Posterior vena cava (tissue), 2 donors: Measurements from ENCODE around the gene CFAP68. TPM values are rescaled to one million over a fixed set of nuclear protein-coding genes. Genes with fewer than 3 reads are reported as not detected.
"Not testable (repeated sequence)": the region's sequence is repeated elsewhere in the genome, so short reads cannot be mapped to it uniquely, and the experiment has no call there.

ENCODE experiments used
- DNase-seq: peaks from one replicate; pipeline ENCODE4 v3.0.0-alpha.2; 2020; ENCODE audit warnings: low spot score
- intact Hi-C, 2 donors: fragments of 100-400 bp; cut with DNase I; formaldehyde crosslinking; loops; one replicate each; pipeline versions ENCODE4 v1.14.1 to v1.14.2; 2022 to 2023
- total RNA-seq, 2 donors: library from RNA; stranded (reverse); fragmentation: NEBNext Ultra II Directional; extraction: Animal tissue kit (Norgen Biotek cat#: 25700); gene quantifications; one replicate each; pipeline ENCODE4 v1.2.1, GENCODE V29; 2021
- donor health status: DM: yes; HTN: yes; CAD: no.
- donor health status: DM: yes; HTN: yes; CAD: no.

CFAP68 gene
- total RNA-seq, 2 donors from 2014 or later, result 9.0 to 9.2 TPM

DNA sequence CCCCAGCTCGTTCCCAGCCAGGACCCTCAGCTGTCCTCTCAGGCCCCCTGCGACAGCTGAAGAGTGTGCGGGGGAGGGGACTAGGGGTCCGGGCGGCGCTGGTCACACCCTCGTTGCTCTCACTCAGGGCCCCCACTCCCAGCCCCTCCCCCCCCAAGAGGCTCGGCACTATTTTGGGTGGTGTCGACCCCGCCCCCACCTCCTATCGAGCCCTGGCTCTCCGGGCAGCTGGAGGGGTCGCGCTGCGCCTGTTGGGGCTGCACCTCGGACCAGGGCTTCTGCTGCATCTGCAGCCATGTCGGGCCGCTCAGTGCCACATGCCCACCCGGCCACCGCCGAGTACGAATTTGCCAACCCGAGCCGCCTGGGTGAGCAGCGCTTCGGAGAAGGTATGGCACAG, 33.2 kb downstream of the CFAP68 start, which contains the start of gene HSPB2:
Gene HSPB2, plus strand, starts transcription at position 200 of the 400 bp plus-strand sequence. Its CDS starts 96 bp downstream, at position 296.
- DNase-seq, result no peak
- intact Hi-C loops, result loop anchor here in 1 of 2 donors (5.0 kb wide), 1 partner anchor 35 kb away; the partner anchor contains the start of genes CFAP68 and FDXACB1

DNA sequence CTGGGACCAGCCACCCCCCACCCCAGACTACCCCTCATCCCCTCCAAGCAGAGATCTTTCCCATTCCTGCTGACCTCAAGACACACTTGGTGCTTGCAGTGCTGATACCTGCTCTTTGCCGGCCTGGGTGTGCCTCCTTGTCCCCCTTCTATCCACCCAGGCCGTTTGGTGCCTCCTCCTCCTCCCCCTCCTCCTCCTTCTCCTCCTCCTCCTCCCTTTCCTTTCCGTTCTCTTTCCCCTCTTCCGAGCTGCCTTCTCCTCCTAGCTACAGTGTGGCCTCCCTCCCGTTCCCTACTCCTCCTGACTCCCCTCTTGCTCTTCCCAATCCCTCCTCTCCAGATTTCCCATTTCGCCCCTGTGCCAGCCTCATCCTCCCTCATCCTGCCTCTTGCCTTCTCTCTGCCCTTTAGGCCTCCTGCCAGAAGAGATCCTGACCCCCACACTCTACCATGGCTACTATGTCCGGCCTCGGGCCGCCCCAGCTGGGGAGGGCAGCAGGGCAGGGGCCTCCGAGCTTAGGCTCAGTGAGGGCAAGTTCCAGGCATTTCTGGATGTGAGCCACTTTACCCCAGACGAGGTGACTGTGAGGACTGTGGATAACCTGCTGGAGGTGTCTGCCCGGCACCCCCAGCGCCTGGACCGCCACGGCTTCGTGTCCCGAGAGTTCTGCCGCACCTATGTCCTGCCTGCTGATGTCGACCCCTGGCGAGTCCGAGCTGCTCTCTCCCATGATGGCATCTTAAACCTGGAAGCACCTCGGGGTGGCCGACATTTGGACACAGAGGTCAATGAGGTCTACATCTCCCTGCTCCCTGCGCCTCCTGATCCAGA, 33.9 kb downstream of the CFAP68 start:
- intact Hi-C loops, result loop anchor here in 1 of 2 donors (5.0 kb wide), 1 partner anchor 36 kb away; the partner anchor contains the start of genes CFAP68 and FDXACB1
- DNase-seq, result no peak

DNA sequence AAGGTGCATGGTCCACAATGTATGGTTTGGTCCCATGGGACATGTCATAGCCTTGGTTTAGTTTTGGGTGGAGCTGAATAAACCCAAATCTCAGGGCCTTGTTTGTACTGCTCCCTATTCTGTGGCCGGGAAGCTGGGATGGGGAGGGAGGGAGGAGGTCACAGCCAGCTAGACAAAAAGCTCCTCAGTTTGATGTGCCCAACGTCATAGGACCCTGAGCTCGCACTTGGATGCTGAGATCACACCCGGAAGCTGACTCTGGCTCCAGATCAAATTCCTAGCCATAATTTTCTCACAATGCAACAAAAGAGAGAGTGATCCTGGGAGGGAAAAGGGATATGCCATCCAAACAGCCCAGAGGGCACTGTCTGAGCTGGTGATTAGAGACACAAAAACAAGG, 34.7 kb downstream of the CFAP68 start:
- DNase-seq, result no peak
- intact Hi-C loops, result loop anchor here in 1 of 2 donors (5.0 kb wide), 1 partner anchor 37 kb away; the partner anchor contains the start of genes CFAP68 and FDXACB1

DNA sequence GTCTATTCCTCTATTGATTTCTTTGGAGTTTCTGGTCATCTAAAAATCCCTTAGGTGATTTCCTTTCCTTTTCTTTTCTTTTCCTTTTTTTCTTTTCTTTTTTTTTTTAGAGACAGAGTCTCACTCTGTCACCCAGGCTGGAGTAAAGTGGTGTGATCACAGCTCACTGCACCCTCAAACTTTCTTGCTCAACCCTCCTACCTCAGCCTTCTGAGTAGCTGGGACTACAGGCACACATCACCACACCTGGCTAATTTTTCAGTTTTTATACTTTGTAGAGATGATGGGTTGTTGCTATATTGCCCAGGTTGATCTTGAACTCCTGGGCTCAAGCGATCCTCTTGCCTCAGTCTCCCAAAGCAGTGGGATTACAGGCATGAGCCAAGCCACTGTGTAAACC, 37.4 kb downstream of the CFAP68 start:
- DNase-seq, result no peak
- intact Hi-C loops, result no loop called here

DNA sequence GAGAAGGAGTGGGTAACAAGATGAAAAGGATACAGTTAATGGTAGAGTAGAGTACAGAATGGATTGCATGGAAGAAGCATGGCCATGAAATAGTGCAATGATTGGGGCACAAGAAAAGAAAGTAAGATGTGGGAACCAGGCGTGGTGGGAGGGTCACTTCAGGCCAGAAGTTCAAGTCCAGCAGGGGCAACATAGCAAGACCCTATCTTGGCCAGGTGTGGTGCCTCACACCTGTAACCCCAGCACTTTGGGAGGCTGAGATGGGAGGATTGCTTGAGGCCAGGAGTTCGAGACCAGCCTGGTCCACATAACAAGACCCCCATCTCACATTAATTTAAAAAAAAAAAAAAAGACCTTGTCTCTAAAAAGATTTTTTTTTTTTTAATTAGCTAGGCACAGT, 38.0 kb downstream of the CFAP68 start:
- intact Hi-C loops, result no loop called here
- DNase-seq, result no peak

DNA sequence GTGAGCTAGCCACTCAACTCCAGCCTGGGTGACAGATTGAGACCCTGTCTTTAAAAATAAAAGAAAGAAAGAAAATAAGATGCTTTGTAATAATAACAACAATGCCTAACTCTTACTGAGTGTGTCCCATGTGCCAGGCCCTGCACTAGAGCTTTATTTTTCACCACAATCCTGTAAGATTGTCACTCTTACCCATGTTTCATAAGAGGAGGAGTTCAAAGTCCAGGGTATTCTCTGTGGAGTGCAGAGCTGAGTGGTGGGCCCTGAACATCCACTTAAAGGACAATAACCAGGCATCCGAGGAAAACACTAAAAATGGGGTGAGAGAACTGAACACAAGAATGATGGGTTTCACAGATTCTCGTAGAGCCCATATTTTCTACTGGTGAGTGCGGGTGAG, 38.4 kb downstream of the CFAP68 start:
- intact Hi-C loops, result no loop called here
- DNase-seq, result no peak

DNA sequence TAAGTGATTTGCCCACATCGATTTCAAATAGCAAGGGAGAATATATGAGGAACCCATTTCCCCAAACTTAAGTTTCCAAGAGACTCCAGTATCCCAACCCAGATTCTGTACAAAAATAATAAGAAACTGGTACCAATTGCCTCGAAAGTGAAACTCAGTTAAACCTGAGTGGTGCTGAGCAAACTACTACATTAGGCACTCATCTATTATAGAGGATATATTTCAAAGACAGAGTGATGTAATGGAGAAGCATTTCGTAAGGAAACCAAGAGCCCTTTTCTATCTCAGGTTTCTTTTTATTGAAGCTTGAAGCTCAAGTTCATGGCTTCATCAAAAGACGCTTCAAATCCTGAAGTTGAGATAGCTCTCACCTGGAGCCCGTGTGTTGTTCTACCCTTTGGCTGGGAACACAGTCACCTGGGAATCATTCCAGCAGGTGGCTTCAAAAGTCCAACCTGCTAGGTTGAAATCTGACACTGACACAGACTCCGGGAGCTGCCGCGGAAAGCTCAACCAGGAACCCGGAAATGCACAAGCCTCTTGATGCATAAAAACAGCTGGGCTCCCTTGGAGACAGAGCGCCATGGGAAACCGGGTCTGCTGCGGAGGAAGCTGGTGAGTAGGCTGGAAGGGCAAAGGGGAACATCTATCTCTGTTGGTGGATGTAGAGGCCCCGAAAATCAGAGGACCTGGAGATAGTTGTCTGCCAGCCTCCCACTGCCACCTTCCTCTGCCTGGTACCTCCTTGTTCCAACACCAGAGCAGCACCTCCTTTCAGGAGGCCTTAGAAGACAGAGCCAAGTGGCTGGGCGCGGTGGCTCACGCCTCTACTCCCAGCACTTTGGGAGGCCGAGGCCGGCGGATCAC, 39.3 kb downstream of the CFAP68 start, which contains the start of gene C11orf52:
Gene C11orf52, plus strand, starts transcription at position 524 of the 867 bp plus-strand sequence. Its CDS starts 60 bp downstream, at position 584.
- intact Hi-C loops, result no loop called here
- DNase-seq, result no peak

DNA sequence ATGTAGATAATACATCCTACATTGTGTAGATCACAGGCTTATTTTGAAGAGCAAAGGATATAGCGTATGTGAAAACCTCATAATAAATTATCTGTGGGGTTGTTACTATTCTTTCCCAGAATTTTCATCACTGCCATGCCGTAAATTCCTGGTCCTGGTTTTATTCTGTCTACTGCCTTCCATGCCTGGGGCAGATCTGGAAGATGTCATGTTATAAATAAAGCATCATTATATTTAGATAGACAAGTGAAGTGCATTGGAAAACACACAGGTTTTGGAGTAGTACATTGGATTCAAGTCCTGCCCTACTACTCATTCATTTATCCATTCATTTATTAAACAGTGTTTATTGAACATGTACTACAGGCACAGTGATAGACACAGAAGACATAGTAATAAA, 41.6 kb downstream of the CFAP68 start:
- intact Hi-C loops, result no loop called here
- DNase-seq, result no peak

DNA sequence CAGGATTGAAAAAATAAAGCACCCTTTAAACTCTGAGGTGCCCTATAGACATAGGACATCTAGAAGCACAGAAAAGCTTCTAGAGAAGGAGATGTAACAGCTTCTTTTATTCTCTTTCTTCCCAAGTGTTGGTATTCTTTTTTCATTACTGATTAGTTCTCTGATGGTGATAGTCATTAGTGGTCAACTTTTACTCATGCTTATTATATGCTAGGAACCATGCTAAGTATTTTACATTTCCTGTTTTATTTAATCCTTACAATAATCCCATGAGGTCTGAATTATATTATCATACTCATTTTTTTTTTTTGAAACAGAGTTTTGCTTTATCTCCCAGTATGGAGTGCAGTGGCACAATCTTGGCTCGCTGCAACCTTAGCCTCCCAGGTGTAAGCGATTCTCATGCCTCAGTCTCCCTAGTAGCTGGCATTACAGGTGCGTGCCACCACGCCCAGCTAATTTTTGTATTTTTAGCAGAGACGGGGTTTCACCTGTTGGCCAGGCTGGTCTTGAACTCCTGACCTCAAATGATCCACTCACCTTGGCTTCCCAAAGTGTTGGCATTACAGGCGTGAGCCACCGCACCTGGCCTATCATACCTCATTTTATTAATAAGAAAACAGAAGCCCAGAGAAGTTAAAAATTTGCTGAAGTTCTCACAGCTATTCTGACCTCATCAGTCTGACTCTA, 42.3 kb downstream of the CFAP68 start:
- no peak for DNase-seq
- intact Hi-C loops, result no loop called here

DNA sequence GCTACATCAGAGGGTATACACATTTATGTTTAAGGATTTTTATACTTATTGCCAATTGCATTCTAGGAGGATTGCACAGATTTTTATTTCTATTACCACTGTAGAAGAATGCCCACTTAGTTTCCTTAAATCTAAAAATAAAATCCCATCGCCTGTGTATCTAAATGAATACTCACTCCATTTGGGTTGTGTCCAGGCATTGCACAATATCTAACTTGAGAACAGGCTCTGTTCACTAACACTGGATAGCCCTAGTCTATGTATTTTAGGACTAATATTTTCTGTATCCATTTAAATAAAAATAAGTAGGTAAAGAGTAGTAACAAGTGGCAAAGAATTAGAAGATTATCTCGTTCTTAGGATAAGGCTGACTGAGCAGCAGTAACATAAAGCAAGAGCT, 43.5 kb downstream of the CFAP68 start:
- no peak for DNase-seq
- intact Hi-C loops, result no loop called here

DNA sequence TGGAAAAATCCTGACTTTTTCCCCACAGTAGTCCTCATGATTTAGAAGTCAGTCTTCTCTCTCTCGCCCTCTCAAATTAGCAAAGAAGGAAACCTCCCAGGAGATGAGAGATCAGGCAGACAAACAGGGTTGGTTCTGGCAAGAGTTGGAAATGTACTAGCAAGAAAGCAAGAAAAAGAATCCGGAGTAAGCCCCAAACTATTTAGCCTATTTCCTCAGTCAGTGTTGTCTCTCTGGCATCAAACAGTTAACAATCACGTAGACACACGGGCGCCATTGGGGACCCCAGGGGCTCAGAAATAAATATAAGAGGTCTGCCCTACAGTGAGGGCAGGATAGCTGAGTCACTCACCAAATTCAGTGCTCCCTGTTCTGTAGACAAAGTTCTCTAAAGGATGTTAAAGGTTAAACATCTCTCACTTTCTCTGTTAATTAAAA, 44.0 kb downstream of the CFAP68 start:
- no peak for DNase-seq
- intact Hi-C loops, result no loop called here

DNA sequence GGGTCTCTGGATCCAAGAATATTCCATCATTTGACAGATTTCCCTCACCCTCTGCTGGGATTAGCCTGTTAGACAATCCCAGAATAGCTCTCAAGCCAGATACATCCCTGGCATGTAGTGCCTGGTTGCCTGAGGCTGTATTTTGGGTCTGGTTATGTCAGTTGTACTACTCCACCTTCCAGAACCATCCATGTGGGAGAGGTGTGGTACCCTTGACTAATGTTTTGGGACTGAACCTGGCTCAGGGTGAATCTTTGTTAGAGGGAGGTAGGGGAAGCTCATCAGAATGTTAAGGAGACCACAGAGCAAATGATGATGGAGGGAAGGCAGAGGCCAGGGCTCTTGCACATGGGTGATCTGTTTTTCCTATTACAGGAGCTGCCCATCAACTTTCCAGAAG, 44.6 kb downstream of the CFAP68 start:
- DNase-seq, result no peak
- intact Hi-C loops, result no loop called here

DNA sequence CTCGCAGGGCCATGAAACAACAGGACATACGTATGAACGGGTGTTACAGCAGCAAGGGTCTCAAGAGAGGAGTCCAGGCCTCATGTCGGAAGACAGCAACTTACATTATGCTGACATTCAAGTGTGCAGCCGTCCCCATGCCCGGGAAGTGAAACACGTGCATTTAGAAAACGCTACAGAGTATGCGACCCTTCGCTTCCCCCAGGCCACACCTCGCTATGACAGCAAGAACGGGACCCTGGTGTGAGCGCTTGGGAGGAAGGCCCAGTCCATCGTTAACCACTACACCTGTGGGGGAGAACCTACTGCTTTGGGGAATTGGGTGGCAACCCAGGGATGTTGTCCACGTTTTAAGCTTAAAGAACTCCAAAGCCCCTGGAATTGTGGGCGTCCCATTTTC, 46.6 kb downstream of the CFAP68 start:
- no peak for DNase-seq
- intact Hi-C loops, result no loop called here

DNA sequence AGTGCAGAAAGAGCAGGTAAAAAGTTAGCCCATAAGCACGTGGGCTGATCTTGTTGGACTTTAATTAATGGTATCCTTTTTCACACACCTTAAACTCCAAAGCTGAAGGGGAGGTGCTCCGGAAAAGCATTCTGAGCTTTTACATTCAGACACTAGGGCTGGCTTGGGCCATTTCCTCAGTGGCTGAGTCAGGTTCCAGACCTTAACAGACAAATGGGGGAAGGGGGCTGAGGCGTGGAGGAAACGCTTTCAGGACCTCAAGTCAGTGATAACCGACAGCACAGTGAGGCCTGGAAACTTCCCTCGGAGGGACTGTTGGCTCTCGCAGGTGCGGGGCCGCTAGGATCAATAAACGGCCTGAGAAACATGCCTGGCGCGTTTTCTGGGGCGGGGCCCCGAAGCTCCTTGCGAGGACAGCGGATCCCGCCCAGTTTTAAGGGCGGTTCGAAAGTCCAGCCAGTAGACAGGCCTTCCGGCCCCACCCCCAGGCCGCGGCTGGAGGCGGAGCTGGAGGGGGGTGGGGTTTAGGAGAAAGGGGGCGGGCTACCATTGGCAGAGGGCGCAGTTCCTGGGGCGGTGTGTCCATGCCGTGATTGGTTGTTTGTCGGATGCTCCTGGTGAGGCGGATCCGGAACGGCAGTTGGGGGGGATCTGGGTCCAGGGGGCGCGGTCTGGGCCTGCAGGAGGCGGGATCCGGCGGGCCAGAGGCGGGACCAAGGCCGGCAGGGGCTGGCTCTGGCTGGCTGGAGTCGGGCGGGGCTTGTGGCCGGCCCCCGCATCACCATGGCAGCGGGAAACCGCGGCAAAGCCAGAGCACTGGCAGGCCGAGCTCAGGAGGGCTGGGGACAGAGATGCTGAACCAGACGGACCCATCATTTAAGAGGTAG, 47.4 kb downstream of the CFAP68 start:
- peak; percentile 99 for DNase-seq
- intact Hi-C loops, result no loop called here

DNA sequence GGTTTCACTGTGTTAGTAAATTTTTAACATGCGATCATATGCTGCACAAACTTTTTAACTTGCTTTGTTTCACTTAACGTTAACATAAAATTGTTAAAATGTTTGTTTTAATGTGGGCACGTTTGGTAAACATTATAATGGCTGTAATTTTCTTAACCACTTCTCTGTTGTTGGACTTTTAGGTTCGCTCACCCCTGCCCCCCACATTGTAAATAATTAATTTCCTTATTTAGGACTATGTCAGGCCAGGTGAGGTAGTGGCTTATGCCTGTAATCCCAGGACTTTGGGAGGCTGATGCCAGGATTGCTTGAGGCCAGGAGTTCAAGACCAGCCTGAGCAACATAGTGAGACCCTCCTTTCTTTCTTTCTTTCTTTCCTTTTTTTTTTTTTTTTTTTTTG, 51.1 kb downstream of the CFAP68 start:
- no peak for DNase-seq
- intact Hi-C loops, result loop anchor here in 1 of 2 donors (10.0 kb wide), 1 partner anchor 56 kb away; the partner anchor contains the start of genes ALG9, CFAP68 and FDXACB1

DNA sequence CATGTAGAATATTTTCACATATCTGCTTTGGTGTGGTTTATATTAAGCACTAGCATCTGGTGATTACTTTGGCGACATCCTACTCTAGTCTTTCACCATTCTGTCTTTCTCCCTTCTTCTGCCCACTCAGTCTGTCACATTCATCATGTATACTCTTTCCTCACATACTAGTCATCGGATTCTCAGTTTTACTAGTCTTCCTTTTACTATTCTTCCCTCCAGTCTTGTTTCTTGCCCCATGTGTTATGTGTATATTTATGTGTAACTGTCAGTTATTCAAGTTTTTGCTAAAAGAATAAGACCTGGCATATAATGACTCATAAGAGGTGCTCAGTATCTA, 53.2 kb downstream of the CFAP68 start:
- DNase-seq, result no peak
- intact Hi-C loops, result loop anchor here in 1 of 2 donors (10.0 kb wide), 1 partner anchor 58 kb away; the partner anchor contains the start of genes ALG9, CFAP68 and FDXACB1

DNA sequence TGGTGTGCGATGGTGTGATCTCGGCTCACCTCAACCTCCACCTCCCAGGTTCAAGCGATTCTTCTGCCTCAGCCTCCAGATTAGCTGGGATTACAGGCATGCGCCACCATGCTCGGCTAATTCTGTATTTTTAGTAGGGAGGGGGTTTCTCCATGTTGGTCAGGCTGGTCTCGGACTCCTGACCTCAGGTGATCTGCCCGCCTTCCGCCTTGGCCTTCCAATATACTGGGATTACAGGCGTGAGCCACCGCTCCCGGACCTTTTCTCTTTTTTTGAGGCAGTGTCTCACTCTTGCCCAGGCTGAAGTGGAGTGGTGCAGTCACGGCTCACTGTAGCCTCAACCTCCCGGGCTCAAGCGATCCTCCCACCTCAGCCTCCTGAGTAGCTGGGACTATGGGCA, 53.8 kb downstream of the CFAP68 start:
- not testable (repeated sequence) for DNase-seq
- intact Hi-C loops, result loop anchor here in 1 of 2 donors (10.0 kb wide), 1 partner anchor 58 kb away; the partner anchor contains the start of genes ALG9, CFAP68 and FDXACB1

DNA sequence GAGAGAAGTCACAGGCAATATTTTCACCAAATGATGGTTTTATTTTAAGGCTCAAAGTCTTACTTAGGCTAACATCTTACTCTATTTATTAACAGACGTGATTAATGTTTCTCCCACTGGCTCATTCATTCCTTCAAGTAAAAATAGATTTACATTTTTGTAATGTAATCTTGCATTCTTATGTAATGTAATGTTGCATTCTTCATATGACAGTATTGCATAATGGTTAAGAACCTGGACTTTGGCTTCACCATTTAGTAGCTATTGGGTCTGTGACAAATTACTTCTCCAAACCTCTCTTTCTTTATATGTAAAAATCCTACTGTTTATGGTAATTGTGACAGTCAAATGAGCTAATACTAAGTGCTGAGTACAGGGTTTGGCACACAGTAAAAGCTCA, 54.5 kb downstream of the CFAP68 start:
- intact Hi-C loops, result loop anchor here in 1 of 2 donors (10.0 kb wide), 1 partner anchor 59 kb away; the partner anchor contains the start of genes ALG9, CFAP68 and FDXACB1
- DNase-seq, result no peak
